ENCODE measurements around the gene ZNF549. TPM values are rescaled to one million over a fixed set of nuclear protein-coding genes. Genes with fewer than 3 reads are reported as not detected.
A peak's percentile ranks its signal among the peaks of the same experiment; 100 is the strongest.

The ZNF549 gene
- total and polyA plus RNA-seq, 2 of the 13 experiments (the other 11 are each of a cell fraction or from before 2014, with no cell fraction given), result 2.8 to 6.4 TPM

DNA sequence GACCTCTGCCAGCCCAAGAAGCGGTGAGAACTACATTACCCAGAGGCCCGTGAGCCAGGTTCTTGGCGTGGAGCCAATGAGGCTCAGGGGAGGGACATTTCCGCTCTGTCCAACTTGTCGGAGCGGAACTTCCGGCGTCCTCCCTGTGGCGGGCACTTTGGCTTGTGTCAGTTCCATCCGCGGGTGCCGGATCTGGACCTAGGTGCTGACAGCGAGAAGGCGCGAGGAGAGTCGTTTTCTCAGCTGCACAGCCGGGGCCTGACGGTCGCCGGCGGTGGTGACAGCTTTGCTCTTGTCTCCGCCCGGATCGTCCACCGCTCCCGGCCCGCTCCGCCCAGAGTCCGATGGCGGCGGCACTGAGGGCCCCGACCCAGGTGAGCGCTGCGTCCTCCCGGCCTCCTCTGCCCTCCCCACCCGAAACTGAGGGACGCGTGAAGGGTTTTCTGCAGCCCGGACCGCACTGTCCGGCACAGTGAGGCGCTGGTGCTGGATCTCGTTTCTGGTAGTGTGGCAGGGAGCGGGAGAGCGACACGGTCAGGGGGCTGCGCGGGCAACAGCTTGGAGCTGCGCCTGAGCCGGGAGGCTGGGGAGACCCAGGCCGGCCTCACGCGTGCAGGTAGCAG, 72.7 kb downstream of the ZNF549 start, which contains the start of gene ZNF530 (continued):
- TF ChIP-seq ZFAT (CRISPR knock-in tag; conservative IDR thresholded peaks at IDR 0.05), result no peak
- no peak; the same call in 1 of the 2 replicates for TF ChIP-seq ZNF331 (CRISPR knock-in tag; IDR thresholded peaks at IDR 0.05)
- 0 out of 2 replicates have a peak, but pooled peaks have one; percentile 24 for TF ChIP-seq YEATS4 (CRISPR knock-in tag; IDR thresholded peaks at IDR 0.05; ENCODE audit: borderline replicate concordance)
- TF ChIP-seq, protein P1, sequence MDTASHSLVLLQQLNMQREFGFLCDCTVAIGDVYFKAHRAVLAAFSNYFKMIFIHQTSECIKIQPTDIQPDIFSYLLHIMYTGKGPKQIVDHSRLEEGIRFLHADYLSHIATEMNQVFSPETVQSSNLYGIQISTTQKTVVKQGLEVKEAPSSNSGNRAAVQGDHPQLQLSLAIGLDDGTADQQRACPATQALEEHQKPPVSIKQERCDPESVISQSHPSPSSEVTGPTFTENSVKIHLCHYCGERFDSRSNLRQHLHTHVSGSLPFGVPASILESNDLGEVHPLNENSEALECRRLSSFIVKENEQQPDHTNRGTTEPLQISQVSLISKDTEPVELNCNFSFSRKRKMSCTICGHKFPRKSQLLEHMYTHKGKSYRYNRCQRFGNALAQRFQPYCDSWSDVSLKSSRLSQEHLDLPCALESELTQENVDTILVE (CRISPR knock-in tag; IDR thresholded peaks at IDR 0.05), result no peak
- TF ChIP-seq HOXA5 (CRISPR knock-in tag; IDR thresholded peaks at IDR 0.05), result peak; percentile 78
- TF ChIP-seq CBFB (CRISPR knock-in tag; IDR thresholded peaks at IDR 0.05), result 0 out of 2 replicates have a peak, but pooled peaks have one; percentile 27
- peak; percentile 50 for TF ChIP-seq SRSF1 (optimal IDR thresholded peaks at IDR 0.05; ENCODE audit: low read depth, low read length)
- peak; percentile 18; the same call in 1 of the 2 replicates for TF ChIP-seq ZNF232 (CRISPR knock-in tag; IDR thresholded peaks at IDR 0.05; ENCODE audit: borderline replicate concordance)
- 0 out of 2 replicates have a peak, but pooled peaks have one; percentile 30 for TF ChIP-seq ZIK1 (CRISPR knock-in tag; IDR thresholded peaks at IDR 0.05; ENCODE audit: borderline replicate concordance, low read depth)
- TF ChIP-seq ZSCAN31 (CRISPR knock-in tag; IDR thresholded peaks at IDR 0.05; ENCODE audit: low read depth), result 0 out of 2 replicates have a peak, but pooled peaks have one; percentile 56
- no peak for TF ChIP-seq ZNF121 (CRISPR knock-in tag; IDR thresholded peaks at IDR 0.05)
- TF ChIP-seq ZNF883 (CRISPR knock-in tag; IDR thresholded peaks at IDR 0.05; ENCODE audit: not compliant biosample characterization), result peak; percentile 81
- TF ChIP-seq, protein P2, sequence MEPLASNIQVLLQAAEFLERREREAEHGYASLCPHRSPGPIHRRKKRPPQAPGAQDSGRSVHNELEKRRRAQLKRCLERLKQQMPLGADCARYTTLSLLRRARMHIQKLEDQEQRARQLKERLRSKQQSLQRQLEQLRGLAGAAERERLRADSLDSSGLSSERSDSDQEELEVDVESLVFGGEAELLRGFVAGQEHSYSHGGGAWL (CRISPR knock-in tag; IDR thresholded peaks at IDR 0.05), result no peak
- peak; percentile 88 for TF ChIP-seq PHF20 (CRISPR knock-in tag; IDR thresholded peaks at IDR 0.05)
- TF ChIP-seq ZNF749 (CRISPR knock-in tag; IDR thresholded peaks at IDR 0.05; ENCODE audit: borderline replicate concordance), result 0 out of 2 replicates have a peak, but pooled peaks have one; percentile 40
- peak; percentile 45; the same call in 1 of the 2 replicates for TF ChIP-seq HMGXB3 (CRISPR knock-in tag; IDR thresholded peaks at IDR 0.05; ENCODE audit: borderline replicate concordance)
- TF ChIP-seq ZNF335 (CRISPR knock-in tag; IDR thresholded peaks at IDR 0.05), result no peak
- no peak for TF ChIP-seq RNF219 (CRISPR knock-in tag; IDR thresholded peaks at IDR 0.05)
- no peak for TF ChIP-seq TERF1 (CRISPR knock-in tag; IDR thresholded peaks at IDR 0.05)
- peak; percentile 96 for TF ChIP-seq TGIF2 (CRISPR knock-in tag; IDR thresholded peaks at IDR 0.05)
- TF ChIP-seq GZF1 (CRISPR knock-in tag; IDR thresholded peaks at IDR 0.05), result no peak

Measured in HepG2 (cell line).